Measurements from ENCODE around the gene EFNA3.

The EFNA3 gene

DNA sequence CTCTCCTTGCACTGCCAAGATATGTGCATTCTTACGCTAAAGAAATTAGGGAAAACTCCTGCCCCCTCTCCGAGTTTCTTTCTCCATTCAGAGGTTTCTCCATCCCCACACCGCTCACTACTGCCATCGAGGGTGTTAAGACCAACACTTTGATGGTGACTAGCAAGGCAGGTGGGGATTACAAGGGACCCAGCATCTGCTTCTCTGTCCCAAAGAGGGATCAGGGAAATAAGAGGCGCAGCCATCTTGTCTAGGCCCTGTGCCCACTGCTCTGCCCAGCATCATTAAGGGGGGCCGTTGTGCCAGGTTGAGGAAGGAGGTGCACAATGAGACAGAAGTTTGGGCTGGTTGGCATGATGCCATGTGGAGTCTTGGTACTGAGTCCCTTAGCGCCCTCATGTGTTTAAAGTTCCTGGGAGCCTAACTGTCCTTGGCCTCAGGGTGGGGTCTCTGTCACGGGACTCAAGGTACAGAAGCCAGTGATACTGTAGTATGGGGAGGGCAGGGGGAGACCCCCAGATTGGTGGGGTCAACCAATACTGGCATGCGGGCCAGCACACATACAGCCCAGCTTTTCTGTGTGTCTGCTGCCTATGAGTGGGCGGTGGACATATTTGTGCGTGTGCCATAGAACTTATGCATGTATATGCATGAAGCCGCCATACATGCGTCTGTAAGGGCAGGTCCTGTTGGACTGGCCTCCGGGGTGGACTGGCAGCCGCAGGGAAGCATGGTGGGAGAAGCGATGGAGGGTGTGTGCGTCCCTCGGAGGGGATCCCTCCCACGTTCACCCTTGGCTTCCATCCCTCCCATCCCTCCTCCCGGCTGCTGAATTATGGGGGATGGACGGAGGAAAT, 5.5 kb downstream of the EFNA3 start (continued):
- TF ChIP-seq, protein P1, sequence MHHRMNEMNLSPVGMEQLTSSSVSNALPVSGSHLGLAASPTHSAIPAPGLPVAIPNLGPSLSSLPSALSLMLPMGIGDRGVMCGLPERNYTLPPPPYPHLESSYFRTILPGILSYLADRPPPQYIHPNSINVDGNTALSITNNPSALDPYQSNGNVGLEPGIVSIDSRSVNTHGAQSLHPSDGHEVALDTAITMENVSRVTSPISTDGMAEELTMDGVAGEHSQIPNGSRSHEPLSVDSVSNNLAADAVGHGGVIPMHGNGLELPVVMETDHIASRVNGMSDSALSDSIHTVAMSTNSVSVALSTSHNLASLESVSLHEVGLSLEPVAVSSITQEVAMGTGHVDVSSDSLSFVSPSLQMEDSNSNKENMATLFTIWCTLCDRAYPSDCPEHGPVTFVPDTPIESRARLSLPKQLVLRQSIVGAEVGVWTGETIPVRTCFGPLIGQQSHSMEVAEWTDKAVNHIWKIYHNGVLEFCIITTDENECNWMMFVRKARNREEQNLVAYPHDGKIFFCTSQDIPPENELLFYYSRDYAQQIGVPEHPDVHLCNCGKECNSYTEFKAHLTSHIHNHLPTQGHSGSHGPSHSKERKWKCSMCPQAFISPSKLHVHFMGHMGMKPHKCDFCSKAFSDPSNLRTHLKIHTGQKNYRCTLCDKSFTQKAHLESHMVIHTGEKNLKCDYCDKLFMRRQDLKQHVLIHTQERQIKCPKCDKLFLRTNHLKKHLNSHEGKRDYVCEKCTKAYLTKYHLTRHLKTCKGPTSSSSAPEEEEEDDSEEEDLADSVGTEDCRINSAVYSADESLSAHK (tag by site-specific recombination; IDR thresholded peaks at IDR 0.05): peak; percentile 30
- TF ChIP-seq YY2 (tag by site-specific recombination; IDR thresholded peaks at IDR 0.05): peak; percentile 75
- no peak for TF ChIP-seq ZBTB8A (tag by site-specific recombination; IDR thresholded peaks at IDR 0.05)
- no peak for TF ChIP-seq KLF9 (tag by site-specific recombination; IDR thresholded peaks at IDR 0.05; ENCODE audit: low read depth)
- TF ChIP-seq, protein P2, sequence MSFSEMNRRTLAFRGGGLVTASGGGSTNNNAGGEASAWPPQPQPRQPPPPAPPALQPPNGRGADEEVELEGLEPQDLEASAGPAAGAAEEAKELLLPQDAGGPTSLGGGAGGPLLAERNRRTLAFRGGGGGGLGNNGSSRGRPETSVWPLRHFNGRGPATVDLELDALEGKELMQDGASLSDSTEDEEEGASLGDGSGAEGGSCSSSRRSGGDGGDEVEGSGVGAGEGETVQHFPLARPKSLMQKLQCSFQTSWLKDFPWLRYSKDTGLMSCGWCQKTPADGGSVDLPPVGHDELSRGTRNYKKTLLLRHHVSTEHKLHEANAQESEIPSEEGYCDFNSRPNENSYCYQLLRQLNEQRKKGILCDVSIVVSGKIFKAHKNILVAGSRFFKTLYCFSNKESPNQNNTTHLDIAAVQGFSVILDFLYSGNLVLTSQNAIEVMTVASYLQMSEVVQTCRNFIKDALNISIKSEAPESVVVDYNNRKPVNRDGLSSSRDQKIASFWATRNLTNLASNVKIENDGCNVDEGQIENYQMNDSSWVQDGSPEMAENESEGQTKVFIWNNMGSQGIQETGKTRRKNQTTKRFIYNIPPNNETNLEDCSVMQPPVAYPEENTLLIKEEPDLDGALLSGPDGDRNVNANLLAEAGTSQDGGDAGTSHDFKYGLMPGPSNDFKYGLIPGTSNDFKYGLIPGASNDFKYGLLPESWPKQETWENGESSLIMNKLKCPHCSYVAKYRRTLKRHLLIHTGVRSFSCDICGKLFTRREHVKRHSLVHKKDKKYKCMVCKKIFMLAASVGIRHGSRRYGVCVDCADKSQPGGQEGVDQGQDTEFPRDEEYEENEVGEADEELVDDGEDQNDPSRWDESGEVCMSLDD (tag by site-specific recombination; IDR thresholded peaks at IDR 0.05): 0 out of 2 replicates have a peak, but pooled peaks have one; percentile 21
- peak; percentile 40 for TF ChIP-seq EGR2 (tag by site-specific recombination; IDR thresholded peaks at IDR 0.05; ENCODE audit: low read depth)
- no peak for TF ChIP-seq SP7 (tag by site-specific recombination; IDR thresholded peaks at IDR 0.05)
- TF ChIP-seq GLIS1 (tag by site-specific recombination; IDR thresholded peaks at IDR 0.05): peak; percentile 76
- TF ChIP-seq, protein P3, sequence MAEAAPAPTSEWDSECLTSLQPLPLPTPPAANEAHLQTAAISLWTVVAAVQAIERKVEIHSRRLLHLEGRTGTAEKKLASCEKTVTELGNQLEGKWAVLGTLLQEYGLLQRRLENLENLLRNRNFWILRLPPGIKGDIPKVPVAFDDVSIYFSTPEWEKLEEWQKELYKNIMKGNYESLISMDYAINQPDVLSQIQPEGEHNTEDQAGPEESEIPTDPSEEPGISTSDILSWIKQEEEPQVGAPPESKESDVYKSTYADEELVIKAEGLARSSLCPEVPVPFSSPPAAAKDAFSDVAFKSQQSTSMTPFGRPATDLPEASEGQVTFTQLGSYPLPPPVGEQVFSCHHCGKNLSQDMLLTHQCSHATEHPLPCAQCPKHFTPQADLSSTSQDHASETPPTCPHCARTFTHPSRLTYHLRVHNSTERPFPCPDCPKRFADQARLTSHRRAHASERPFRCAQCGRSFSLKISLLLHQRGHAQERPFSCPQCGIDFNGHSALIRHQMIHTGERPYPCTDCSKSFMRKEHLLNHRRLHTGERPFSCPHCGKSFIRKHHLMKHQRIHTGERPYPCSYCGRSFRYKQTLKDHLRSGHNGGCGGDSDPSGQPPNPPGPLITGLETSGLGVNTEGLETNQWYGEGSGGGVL (tag by site-specific recombination; IDR thresholded peaks at IDR 0.05): 0 out of 2 replicates have a peak, but pooled peaks have one; percentile 61
- TF ChIP-seq, protein P4, sequence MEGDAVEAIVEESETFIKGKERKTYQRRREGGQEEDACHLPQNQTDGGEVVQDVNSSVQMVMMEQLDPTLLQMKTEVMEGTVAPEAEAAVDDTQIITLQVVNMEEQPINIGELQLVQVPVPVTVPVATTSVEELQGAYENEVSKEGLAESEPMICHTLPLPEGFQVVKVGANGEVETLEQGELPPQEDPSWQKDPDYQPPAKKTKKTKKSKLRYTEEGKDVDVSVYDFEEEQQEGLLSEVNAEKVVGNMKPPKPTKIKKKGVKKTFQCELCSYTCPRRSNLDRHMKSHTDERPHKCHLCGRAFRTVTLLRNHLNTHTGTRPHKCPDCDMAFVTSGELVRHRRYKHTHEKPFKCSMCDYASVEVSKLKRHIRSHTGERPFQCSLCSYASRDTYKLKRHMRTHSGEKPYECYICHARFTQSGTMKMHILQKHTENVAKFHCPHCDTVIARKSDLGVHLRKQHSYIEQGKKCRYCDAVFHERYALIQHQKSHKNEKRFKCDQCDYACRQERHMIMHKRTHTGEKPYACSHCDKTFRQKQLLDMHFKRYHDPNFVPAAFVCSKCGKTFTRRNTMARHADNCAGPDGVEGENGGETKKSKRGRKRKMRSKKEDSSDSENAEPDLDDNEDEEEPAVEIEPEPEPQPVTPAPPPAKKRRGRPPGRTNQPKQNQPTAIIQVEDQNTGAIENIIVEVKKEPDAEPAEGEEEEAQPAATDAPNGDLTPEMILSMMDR (tag by site-specific recombination; IDR thresholded peaks at IDR 0.05): peak; percentile 33
- TF ChIP-seq ZBTB7A (tag by site-specific recombination; IDR thresholded peaks at IDR 0.05; ENCODE audit: low read depth): 0 out of 2 replicates have a peak, but pooled peaks have one; percentile 38

DNA sequence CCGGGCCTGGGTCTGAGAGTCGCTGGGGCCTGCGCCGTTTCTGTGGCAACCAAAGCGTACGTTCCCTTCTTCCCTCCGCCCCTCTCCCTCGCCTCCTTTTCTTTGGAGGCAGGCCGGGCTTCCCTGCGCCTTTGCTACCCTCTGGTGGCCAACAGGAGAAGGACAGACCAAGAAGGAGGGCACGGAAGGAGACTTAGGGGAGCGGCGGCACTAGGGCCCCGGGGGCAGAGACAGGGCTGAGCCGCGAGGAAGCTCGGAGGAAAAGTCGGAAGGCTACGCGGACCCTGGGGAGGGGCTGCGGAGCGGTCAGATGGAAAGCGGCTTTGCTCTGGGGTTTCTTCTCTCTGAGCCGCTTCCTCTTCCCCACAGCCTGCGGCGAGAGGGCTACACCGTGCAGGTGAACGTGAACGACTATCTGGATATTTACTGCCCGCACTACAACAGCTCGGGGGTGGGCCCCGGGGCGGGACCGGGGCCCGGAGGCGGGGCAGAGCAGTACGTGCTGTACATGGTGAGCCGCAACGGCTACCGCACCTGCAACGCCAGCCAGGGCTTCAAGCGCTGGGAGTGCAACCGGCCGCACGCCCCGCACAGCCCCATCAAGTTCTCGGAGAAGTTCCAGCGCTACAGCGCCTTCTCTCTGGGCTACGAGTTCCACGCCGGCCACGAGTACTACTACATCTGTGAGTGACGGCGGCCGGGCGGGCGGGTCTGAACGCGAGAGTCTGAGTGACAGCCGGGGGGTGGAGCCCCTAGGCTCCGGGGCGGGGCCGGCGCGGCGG, 6.3 kb downstream of the EFNA3 start:
- ChIA-PET POLR2A (interaction anchor here (0.6 to 1.6 kb wide), 12 partner anchors 21 to 174 kb away, joined by 3 to 9 read pairs (median 3); partner anchors contain the start of genes ADAM15, DPM3, EFNA1 and EFNA4), CTCF (interaction anchor here (0.5 to 4.5 kb wide), 58 partner anchors 9 to 543 kb away, joined by 3 to 117 read pairs (median 4); partner anchors contain the start of genes ADAM15, EFNA4, KRTCAP2 and PBXIP1)
- no peaks in the 10 kb centered on the region for H3K9me3 ChIP-seq (ENCODE audit: control insufficient read depth, insufficient read depth, low read depth, low read length)
- no peaks in the 10 kb centered on the region for H3K36me3 ChIP-seq (ENCODE audit: control insufficient read depth in 2 of 2, insufficient read depth in 1 of 2, low read length in 2 of 2)
- H3K27ac ChIP-seq (ENCODE audit: extremely low read depth, low read depth, low read length): peak overlapping the region; percentile 61; the same call in 1 of the 2 replicates
- H3K4me3 ChIP-seq (ENCODE audit: low read depth, low read length): peak overlapping the region; percentile 78
- H3K4me1 ChIP-seq (ENCODE audit: control insufficient read depth, insufficient read depth, low read length): peaks cover 10% of the 10 kb centered on the region
- TF ChIP-seq ZNF140 (tag by site-specific recombination; IDR thresholded peaks at IDR 0.05) (no peak), ZNF223 (tag by site-specific recombination; IDR thresholded peaks at IDR 0.05) (no peak), ZNF23 (tag by site-specific recombination; IDR thresholded peaks at IDR 0.05; ENCODE audit: borderline replicate concordance) (no peak), ZNF138 (tag by site-specific recombination; IDR thresholded peaks at IDR 0.05; ENCODE audit: borderline replicate concordance) (no peak), MZF1 (tag by site-specific recombination; IDR thresholded peaks at IDR 0.05; ENCODE audit: borderline replicate concordance) (peak; percentile 47; the same call in 1 of the 2 replicates), ZNF211 (tag by site-specific recombination; IDR thresholded peaks at IDR 0.05; ENCODE audit: low read depth) (no peak), OSR2 (tag by site-specific recombination; IDR thresholded peaks at IDR 0.05) (peak; percentile 18; the same call in 1 of the 2 replicates), KLF9 (tag by site-specific recombination; IDR thresholded peaks at IDR 0.05; ENCODE audit: low read depth) (peak; percentile 78), REPIN1 (tag by site-specific recombination; IDR thresholded peaks at IDR 0.05; ENCODE audit: low read depth) (no peak)
- TF ChIP-seq, protein P1 (tag by site-specific recombination; IDR thresholded peaks at IDR 0.05): peak; percentile 53; the same call in 1 of the 2 replicates

Data from HEK293 (cell line).